GM21825 (cell line): Measurements from ENCODE around the gene NFKB2.
A peak's percentile ranks its signal among the peaks of the same experiment; 100 is the strongest.

Source experiments
- ATAC-seq: cut with Tn5 transposase; IDR thresholded peaks from one replicate; pipeline ENCODE4 v1.9.1; 2021; ENCODE audit warnings: mild to moderate bottlenecking, moderate library complexity; ENCODE audit not compliant: unreplicated experiment

The NFKB2 gene

DNA sequence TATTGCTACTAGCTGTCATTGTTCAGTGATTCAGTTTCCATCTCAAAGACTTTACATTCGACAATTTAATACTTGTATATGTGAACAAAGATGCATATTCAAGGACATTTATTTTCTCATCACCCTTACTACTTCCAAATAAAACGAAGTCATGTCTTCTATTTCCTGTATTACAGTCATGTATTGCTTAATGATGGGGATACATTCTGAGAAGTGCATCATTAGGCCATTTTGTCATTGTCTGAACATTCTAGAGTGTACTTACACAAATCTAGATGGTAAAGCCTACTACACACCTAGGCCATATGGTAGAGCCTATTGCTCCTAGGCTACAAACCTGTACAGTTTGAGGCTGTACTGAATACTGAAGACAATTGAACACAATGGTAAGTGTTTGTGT lies 49.3 kb downstream of the NFKB2 start:
- ATAC-seq: no peak

DNA sequence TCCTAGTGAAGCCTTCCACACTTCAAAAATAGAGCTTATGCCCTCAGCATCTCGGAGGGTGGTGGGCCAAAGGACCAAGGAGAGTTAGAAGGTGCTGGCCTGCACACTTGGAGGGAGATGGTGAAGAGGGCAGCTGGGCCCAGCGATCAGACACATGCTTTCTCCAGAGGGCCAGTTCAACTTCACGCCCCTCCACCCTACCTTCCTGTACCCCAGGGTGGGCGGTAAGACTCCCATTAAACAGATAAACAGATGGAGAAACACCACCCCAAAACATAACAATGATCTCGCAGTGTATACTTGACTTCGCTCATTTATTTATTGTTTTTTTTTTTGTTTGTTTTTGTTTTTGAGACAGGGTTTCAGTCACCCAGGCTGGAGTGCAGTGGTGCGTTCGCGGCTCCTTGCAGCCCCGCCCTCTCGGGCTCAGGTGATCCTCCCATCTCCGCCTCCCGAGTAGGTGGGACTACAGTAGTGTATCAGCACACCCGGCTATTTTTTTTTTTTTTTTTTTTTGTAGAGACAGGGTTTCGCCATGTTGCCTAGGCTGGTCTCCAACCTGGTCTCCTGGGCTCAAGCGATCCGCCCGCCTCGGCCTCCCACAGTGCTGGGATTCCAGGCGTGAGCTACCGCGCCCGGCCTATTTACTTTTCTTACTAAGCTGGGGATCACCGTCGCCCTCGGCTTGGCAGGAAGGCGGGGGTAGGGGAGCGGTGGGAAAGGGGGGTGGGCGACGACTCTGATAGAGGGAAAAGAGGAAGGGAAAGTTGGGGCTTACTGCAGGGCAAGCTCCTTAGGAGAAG lies 54.0 kb downstream of the NFKB2 start:
- no peak for ATAC-seq

DNA sequence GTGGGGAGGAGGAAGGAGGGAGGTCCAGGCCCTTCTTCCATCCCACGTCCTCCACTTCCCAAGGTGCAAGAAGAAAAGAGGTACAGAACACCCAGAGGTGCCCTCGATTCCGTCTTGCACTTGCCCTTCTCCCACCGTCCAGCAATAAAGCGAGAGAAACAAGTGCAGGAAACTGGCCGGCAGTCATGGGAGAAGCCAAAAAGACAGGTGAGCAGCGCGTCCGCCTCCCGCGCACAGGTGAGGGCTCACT lies 54.5 kb downstream of the NFKB2 start:
- ATAC-seq: no peak

DNA sequence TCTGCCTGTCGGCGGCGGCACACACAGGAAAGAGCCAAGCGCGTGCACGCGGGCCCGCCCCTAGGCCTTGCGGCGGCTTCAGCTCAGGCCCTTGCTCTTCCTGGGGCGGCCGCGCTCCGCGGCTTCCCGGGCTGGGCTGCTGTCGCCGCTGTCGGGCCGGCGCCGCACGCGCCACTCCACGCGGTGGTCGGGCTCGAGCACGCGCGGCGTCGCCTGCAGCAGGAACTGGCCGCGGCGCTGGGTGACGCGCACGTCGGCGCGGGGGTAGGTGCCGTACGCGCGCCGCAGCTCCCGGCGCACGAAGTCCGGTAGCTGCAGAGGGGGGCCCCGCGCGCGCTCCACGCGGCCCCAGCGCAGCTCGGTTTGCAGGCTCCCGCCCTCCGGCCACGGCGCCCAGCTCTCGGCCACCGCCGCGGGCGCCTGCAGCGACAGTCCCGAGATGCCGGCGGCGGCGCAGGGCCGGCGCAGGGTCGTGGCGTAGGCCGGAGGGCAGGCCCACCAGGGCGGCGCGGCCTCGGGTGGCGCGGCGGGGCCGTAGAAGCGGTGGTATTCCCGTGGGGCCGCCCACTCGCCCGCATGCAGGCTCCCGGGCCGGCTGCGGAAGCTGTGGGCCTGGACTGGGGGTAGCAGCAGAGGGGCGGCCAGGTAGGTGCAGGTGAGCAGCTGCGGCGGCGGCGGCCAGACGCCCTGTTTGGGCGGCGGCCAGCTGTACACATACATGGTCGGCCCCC lies 55.0 kb downstream of the NFKB2 start:
- peak; percentile 75 for ATAC-seq

DNA sequence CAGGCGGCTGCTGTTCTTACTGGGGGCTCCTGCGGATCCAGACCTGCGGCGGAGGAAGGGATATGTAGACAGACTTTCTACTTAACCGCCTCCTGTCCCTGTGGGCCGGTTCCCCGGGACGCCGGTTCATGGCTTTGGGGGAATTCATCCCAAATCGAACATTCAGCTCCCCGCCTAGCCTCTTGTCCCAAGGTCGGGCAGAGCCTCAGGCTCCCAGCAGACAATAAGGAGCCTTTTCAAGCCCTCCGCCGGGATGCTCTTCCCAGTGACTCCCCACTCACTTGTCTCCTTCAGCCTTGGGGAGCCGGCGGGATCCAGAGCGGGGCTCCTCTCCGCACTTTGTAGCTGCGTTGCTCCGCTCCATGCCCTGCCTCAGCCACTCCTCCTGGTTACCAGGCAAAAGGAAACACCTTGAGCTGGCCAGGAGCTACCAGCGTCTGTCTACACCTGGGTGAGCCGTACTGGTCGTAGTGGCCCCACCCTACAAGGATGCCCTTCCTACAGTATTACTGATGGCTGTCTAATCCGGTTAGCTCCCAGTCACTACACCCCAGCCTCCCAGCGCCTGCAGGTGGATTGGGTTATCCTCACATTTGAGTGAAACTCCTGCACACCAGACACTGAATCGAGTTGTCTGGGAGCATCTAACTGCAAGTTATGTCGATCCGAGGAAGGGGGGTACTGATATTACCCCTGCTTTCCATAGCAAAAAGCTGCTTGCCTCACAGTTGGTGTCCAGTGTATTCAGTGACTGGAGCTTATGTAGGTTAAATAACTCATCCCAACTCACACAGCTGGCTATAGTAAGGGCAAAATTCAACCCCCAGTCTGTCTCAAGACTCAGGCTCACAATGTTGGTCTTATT lies 55.8 kb downstream of the NFKB2 start, which contains the start of gene C10orf95:
Gene C10orf95 (minus strand): TSS at position 439 of the 865 bp plus-strand sequence. CDS start 450 bp downstream, outside the sequence.
- ATAC-seq: no peak
